Endothelial cell of umbilical vein (primary cell): Measurements from ENCODE around the gene AHI1.

ENCODE experiments used
- EZH2 ChIP-seq: IDR thresholded peaks from 2 replicates; pipeline ENCODE4 v1.6.1; 2012; ENCODE audit warnings: borderline replicate concordance, low read depth, mild to moderate bottlenecking, moderate library complexity, low read length, inconsistent platforms; ENCODE audit not compliant: severe bottlenecking
- FOS ChIP-seq: IDR thresholded peaks from 2 replicates; pipeline ENCODE4 v1.6.1; 2011; ENCODE audit warnings: mild to moderate bottlenecking, low read length, moderate library complexity, borderline replicate concordance; ENCODE audit not compliant: insufficient read depth
- GATA2 ChIP-seq: IDR thresholded peaks from 2 replicates; pipeline ENCODE4 v1.7.0; 2011; ENCODE audit warnings: low read depth, mild to moderate bottlenecking, moderate library complexity, mixed read lengths, low read length; ENCODE audit not compliant: insufficient read length, insufficient read depth
- JUN ChIP-seq: IDR thresholded peaks from 2 replicates; pipeline ENCODE4 v1.6.1; 2011; ENCODE audit warnings: borderline replicate concordance, low read depth; ENCODE audit not compliant: insufficient read length, insufficient read depth
- MYC ChIP-seq: IDR thresholded peaks from one replicate; pipeline ENCODE4 v1.6.1; 2011; ENCODE audit warnings: mild to moderate bottlenecking, low read depth, low read length
- POLR2A ChIP-seq: IDR thresholded peaks from 2 replicates; pipeline ENCODE4 v1.6.1; 2012; ENCODE audit warnings: low read depth, mild to moderate bottlenecking, control low read depth, low read length
- POLR2AphosphoS5 ChIP-seq: IDR thresholded peaks from 2 replicates; pipeline ENCODE4 v1.6.1; 2012; ENCODE audit warnings: low read depth, mild to moderate bottlenecking, control low read depth, low read length, moderate library complexity; ENCODE audit not compliant: insufficient read depth
- TF ChIP-seq, protein P1 (sequence below), 2 donors: IDR thresholded peaks; 1 replicate in 1 of 2; 2 replicates in 1 of 2; pipeline ENCODE4 v1.5.1; 2011; ENCODE audit warnings: low read length in 2 of 2, mild to moderate bottlenecking in 2 of 2, moderate library complexity in 2 of 2, control low read depth in 1 of 2, inconsistent platforms in 1 of 2, low read depth in 1 of 2; ENCODE audit not compliant: insufficient read depth in 1 of 2; ENCODE audit errors: extremely low read depth in 1 of 2
- TF ChIP-seq, protein P2 (sequence below): IDR thresholded peaks from 2 replicates; pipeline ENCODE4 v1.6.1; 2011; ENCODE audit not compliant: insufficient read depth, insufficient read length

DNA sequence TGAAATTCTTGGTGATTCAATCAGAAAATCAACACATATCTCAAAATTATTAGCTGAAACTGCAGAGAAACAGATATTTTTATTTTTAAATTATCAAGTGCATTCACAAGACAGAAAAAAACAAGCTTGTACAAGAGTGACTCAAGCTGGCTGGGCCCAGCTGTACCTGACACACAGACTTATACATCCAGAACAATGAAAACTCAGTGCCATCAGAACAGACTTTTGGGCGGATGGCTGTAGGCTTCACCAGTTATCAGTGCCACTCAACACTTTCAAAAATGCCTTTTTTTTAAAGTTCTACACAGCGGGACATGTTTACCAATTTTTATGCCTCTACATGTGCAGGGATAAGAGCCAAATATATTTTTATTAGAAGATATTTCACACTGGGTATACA is 213.6 kb downstream of the AHI1 start:
- TF ChIP-seq JUN (no peak), POLR2A (no peak), POLR2AphosphoS5 (no peak), EZH2 (no peak), FOS (no peak), GATA2 (no peak), MYC (no peak)
- TF ChIP-seq, protein P1, sequence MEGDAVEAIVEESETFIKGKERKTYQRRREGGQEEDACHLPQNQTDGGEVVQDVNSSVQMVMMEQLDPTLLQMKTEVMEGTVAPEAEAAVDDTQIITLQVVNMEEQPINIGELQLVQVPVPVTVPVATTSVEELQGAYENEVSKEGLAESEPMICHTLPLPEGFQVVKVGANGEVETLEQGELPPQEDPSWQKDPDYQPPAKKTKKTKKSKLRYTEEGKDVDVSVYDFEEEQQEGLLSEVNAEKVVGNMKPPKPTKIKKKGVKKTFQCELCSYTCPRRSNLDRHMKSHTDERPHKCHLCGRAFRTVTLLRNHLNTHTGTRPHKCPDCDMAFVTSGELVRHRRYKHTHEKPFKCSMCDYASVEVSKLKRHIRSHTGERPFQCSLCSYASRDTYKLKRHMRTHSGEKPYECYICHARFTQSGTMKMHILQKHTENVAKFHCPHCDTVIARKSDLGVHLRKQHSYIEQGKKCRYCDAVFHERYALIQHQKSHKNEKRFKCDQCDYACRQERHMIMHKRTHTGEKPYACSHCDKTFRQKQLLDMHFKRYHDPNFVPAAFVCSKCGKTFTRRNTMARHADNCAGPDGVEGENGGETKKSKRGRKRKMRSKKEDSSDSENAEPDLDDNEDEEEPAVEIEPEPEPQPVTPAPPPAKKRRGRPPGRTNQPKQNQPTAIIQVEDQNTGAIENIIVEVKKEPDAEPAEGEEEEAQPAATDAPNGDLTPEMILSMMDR (IDR thresholded peaks at IDR 0.05; ENCODE audit: extremely low read depth in 1 of 2, insufficient read depth in 1 of 2, low read depth in 1 of 2, low read length in 2 of 2), result no peak
- TF ChIP-seq, protein P2, sequence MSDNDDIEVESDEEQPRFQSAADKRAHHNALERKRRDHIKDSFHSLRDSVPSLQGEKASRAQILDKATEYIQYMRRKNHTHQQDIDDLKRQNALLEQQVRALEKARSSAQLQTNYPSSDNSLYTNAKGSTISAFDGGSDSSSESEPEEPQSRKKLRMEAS, result no peak
